T-helper 2 cell treated with Interferon-gamma antibody and Interleukin-4, amounts not matched to agents 100 ng/mL and 5 ng/mL, for 36 hours (primary cell): ENCODE measurements around the gene CHST15. TPM values are rescaled to one million over a fixed set of nuclear protein-coding genes. Genes with fewer than 3 reads are reported as not detected.
"Not testable (repeated sequence)": the region's sequence is repeated elsewhere in the genome, so short reads cannot be mapped to it uniquely, and the experiment has no call there.

Source experiments
- intact Hi-C: fragments of 100-400 bp; cut with micrococcal nuclease; formaldehyde crosslinking; loops from one replicate; pipeline ENCODE4 v1.15.1; 2023
- total RNA-seq: library from RNA; stranded (reverse); gene quantifications from 2 replicates; pipeline ENCODE4 v1.2.3, GENCODE V29; 2022

CHST15 gene
- total RNA-seq, 1 donor from 2014 or later = not detected

- intact Hi-C loops = no loop called here
These were observed 6.2 kb upstream of the CHST15 start for GRCh38 chr10:124099604-124100003.

GRCh38 chr10:124098575-124098974 is 5.2 kb upstream of the CHST15 start:
- intact Hi-C loops = no loop called here

GRCh38 chr10:124097883-124098282 is 4.5 kb upstream of the CHST15 start:
- intact Hi-C loops = no loop called here

GRCh38 chr10:124096494-124096893 is 3.1 kb upstream of the CHST15 start:
- intact Hi-C loops = no loop called here

- intact Hi-C loops = not testable (repeated sequence)
These were observed 2.4 kb upstream of the CHST15 start for GRCh38 chr10:124095801-124096200.

GRCh38 chr10:124095096-124095495 is 1.7 kb upstream of the CHST15 start:
- intact Hi-C loops = no loop called here

- intact Hi-C loops = no loop called here
These were observed 1.0 kb upstream of the CHST15 start for GRCh38 chr10:124094419-124094785.

- intact Hi-C loops = not testable (repeated sequence)
These were observed 498 bp upstream of the CHST15 start for GRCh38 chr10:124093774-124094418.

- intact Hi-C loops = no loop called here
These were observed 1.0 kb downstream of the CHST15 start for GRCh38 chr10:124092250-124092859.

GRCh38 chr10:124091646-124092249 is 1.6 kb downstream of the CHST15 start:
- intact Hi-C loops = no loop called here

GRCh38 chr10:124090601-124091209 is 2.7 kb downstream of the CHST15 start:
- intact Hi-C loops = no loop called here

- intact Hi-C loops = no loop called here
These were observed 3.5 kb downstream of the CHST15 start for GRCh38 chr10:124089859-124090258.

GRCh38 chr10:124088915-124089314 is 4.5 kb downstream of the CHST15 start:
- intact Hi-C loops = no loop called here

- intact Hi-C loops = no loop called here
These were observed 5.4 kb downstream of the CHST15 start for GRCh38 chr10:124087672-124088634.

GRCh38 chr10:124086787-124087671 is 6.4 kb downstream of the CHST15 start:
- intact Hi-C loops = no loop called here

- intact Hi-C loops = no loop called here
These were observed 7.2 kb downstream of the CHST15 start for GRCh38 chr10:124086097-124086710.

GRCh38 chr10:124085680-124086079 is 7.7 kb downstream of the CHST15 start:
- intact Hi-C loops = no loop called here

GRCh38 chr10:124084708-124085107 is 8.7 kb downstream of the CHST15 start:
- intact Hi-C loops = no loop called here

- intact Hi-C loops = no loop called here
These were observed 9.5 kb downstream of the CHST15 start for GRCh38 chr10:124083740-124084397.
